Stimulated activated CD4-positive, alpha-beta T cell treated with anti-CD3 and anti-CD28 coated beads, Interleukin-12 subunit alpha, Interleukin-12 subunit beta, amount 100 ng/mL, for 4 hours (primary cell): Measurements from ENCODE around the gene ARHGAP10.
"Not testable (repeated sequence)": the region's sequence is repeated elsewhere in the genome, so short reads cannot be mapped to it uniquely, and the experiment has no call there.

Experiments
- DNase-seq: peaks from one replicate; pipeline ENCODE4 v3.0.0-alpha.2; 2020

Gene ARHGAP10

GRCh38 chr4:147960971-147961370 lies 229.1 kb downstream of the ARHGAP10 start:
- DNase-seq = no peak

DNA sequence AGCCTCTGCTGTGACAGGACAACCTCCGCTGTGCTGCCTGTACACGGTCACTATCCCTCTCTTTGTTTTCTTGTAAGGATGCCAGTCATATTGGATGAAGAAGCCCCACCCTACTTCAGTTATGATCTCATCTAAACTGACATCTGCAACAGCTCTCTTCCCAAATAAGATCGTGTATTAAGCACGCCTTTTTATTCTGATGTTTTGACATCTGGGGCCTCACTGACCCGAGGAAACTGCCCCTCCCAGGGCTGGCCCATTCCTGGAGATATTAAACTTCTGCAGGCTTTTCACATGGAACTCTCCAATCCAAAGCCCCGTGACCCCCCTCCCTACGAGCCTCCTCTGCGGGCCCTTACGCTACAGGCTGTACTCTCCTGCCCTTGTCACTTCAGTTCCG lies 232.0 kb downstream of the ARHGAP10 start:
- DNase-seq = no peak

- DNase-seq = no peak
These were observed 232.5 kb downstream of the ARHGAP10 start for GRCh38 chr4:147964266-147964880.

- DNase-seq = no peak
These were observed 233.2 kb downstream of the ARHGAP10 start for GRCh38 chr4:147965056-147965455.

- no peak for DNase-seq
These were observed 234.0 kb downstream of the ARHGAP10 start for GRCh38 chr4:147965873-147966272.

GRCh38 chr4:147968641-147969040 lies 236.8 kb downstream of the ARHGAP10 start:
- DNase-seq = no peak

DNA sequence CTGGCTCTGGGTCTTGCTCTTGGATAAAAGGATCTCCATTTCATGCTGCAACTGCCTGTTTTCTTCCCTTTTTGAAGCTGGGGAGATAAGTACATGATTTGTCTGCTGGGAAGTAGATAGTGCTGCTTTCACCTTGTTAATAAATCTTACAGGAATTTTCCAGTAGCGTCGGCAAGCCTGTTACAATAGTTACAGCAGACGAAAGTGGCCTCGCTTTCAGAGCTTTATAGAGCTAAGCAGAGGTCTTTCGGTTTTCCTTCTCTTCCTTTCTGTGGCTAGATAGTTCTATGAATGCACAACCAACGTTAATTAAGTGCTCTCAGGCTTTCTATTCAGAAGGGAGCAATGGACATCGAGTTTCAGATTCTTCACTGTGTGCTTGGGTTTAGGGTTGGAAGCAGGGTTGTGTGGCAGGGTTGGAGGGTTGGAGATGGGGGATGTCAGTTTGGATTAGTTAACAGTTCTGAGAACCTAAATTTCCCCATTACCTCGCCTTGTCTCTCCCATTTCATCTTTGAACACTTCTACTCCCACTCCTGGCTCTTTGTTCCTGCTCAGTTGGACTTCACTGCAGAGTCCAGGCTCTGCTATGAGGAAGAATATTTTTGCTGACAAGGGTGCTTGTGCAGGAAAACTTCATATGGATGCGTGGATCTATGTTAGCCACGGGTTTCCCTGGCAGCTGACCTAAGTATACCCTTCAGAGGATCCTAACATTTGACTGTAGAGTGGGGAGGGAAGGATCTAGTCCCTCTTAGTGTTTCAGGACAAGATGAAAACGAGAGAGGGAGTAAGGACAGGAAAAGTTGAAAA lies 237.9 kb downstream of the ARHGAP10 start:
- DNase-seq = no peak

- DNase-seq = no peak
These were observed 239.2 kb downstream of the ARHGAP10 start for GRCh38 chr4:147971116-147971515.

GRCh38 chr4:147975325-147975724 lies 243.4 kb downstream of the ARHGAP10 start:
- DNase-seq = no peak

DNA sequence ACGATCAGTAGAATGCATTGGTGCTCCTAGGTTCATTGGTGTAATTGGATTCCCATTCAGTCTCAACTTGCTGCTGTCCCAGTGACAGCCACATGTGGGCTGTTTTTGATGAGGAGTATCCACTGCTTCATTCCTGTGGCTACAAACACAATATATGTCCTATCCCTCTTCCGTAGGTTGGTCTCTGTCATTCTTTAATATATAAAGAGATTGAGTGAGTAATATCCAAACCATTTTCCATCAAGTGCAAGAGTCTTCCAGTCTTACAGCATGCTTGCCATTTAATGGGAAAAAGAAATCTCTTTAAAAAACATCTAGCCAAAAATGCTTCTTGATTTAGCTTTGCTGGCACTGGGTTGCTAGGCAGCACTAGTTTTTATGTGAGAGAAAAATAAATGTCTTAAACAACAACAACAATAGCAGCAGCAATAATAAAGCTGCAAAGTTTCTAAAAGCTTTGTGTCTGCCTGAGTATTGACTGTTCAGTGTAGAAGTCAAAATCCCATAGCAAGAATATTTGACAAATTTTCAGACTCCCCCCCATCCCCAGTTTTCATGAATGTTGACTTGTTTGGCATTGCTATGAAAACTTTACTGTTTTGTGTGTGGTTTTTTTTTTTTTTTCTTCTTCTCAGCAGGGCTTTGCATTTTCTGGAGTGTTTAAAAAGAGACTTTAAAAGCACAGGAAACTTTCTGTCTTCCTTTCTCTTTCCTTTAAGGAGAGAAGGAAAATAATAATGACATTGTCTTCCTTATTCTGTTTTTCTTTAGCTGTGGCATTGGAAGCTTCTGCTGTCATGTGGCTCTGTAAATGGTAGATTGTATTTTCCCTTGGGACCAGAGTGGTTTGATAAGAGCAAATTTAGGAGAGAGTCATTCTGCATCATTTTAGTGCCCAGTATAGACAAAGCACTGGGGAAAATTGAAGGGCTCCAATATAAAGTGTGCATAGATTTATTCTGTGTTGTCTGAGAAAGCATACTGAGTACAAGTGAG lies 244.3 kb downstream of the ARHGAP10 start:
- no peak for DNase-seq

- DNase-seq = no peak
These were observed 248.7 kb downstream of the ARHGAP10 start for GRCh38 chr4:147980586-147980985.

GRCh38 chr4:147981305-147981704 lies 249.4 kb downstream of the ARHGAP10 start:
- no peak for DNase-seq

DNA sequence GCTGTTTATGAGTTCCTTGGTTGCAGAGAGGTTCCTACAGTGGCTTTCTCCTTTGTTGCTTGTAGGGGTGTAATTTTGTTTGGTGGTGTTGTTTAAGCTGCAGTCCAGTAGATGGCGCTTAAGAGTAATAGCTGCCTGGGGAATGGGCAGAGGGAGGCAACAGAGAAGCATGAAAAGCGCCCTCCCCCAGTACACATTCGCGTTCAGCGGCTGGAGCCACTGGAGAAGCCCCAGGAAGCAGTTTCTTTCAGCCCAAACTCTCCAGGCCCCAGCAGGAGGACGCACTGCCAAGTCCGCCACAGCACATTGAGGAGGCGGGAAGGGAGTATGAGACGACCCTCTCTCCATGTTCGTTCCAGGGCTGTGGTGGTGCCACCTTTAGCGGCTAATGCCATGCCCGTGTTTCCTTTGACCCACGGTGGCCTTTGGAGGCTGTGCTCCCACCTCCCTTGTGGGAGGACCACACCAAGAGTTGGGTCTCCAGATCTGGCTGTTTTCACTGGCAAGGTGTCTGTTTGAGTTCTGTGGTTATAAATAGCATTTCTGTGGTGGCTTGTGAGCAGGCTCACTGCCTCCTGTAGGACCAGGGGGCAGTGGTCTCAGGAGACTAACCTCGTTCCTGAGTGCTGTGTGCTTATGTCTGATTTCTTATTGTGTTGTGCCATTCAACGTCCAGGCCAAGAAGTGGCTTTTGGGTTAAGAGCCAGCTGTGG lies 252.3 kb downstream of the ARHGAP10 start:
- DNase-seq = no peak

- DNase-seq = no peak
These were observed 252.9 kb downstream of the ARHGAP10 start for GRCh38 chr4:147984778-147985138.

DNA sequence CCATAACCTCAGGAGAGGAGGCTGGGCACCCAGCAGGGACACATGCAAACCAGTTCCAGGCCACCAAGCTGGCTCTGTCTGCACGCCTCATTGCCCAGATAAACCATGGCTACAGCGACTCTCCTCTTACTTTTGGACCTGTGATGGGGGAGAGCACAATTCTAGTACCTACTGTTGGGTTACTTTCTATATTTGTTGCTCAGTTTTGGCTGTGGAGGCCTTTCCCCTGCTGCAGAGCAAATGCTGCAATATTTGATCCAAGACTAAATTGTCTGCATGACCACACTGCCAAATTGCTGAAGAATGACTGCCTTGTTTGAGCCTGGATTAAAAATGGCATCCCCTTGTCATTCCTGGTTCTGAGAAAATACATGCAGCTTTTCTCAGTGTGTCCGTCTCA lies 253.5 kb downstream of the ARHGAP10 start:
- DNase-seq = no peak

- DNase-seq = no peak
These were observed 255.4 kb downstream of the ARHGAP10 start for GRCh38 chr4:147987252-147987651.

GRCh38 chr4:147991543-147992283 lies 259.8 kb downstream of the ARHGAP10 start:
- no peak for DNase-seq

DNA sequence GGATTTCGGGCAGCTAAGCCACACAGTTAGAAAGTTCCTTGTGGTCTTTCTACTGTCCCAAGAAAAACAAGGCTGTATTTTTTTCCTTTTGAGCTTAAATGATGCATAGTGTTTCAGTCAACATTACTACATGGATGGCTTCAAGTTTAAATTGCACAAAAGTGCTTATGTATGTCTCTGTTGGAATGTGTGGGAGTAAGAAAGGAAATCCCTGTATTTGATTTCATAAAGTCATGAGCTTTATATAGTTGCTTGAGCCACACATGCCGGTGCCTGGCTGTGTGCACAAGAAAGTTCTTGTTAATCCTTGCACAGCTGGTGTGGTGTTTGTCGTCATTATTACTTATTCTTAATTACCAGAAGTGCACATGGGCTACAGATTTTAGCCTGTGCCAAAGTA lies 262.2 kb downstream of the ARHGAP10 start:
- no peak for DNase-seq

GRCh38 chr4:147994491-147995385 lies 262.9 kb downstream of the ARHGAP10 start:
- no peak for DNase-seq

DNA sequence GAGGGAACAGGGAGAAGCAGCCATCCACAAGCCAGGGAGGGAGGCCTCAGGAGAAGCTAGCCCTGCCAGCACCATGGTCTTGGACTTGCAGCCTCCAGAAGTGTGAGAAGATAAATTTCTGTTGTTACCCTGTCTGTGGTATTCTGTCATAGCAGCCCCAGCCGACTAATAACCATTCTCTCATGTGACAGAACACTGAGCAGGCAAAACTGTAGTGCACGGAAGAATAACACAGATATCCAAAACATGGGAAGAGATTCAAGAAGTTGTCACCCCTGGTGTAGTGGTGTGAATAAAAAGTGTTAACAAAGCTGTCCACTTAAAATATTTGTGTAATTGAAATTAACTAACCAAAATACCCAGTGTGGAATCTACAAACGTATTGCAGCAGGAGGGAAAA lies 265.0 kb downstream of the ARHGAP10 start:
- DNase-seq = no peak

- not testable (repeated sequence) for DNase-seq
These were observed 268.1 kb downstream of the ARHGAP10 start for GRCh38 chr4:148000038-148000437.
